Head of caudate nucleus (tissue), 42 donors: ENCODE measurements around the gene MCM9.

Experiments
- DNase-seq, 42 donors: peaks; one replicate each; pipeline versions ENCODE4 v3.0.0 to v3.0.0-alpha.2; 2020 to 2021; ENCODE audit warnings: mixed read lengths in 7 of 42
- intact Hi-C: fragments of 100-400 bp; cut with DNase I; formaldehyde crosslinking; loops from one replicate; pipeline ENCODE4 v1.15.0; 2022

Gene MCM9

DNA sequence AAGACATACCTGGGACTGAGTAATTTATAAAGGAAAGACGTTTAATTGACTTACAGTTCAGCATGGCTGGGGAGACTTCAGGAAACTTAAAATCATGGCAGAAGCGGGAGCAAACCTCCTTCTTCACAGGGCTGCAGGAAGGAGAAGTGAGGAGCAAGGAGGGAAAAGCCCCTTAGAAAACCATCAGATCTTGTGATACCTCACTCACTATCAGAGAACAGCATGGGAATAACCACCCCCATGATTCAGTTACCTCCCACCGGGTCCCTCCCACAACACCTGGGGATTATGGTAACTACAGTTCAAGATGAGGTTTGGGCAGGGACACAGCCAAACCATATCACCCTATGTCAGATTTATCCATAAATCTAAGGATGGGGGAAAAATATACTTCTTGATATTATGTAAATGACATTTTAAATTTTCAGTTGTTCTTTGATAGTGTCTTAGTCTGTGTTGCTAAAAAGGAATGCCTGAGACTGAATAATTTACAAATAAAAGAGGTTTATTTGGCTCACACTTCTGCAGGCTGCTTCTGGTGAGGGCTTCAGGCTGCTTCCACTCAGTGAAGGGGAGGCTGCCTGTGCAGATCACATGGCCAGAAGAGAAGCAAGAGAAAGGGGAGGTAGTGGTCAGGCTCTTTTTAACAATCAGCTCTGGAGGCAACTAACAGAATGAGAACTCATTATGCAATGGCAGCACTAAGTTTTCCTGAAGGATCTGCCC is 1.2 kb upstream of the MCM9 start:
- no peak for DNase-seq
- intact Hi-C loops, result loop anchor here (2.0 kb wide), 1 partner anchor 41 kb away; the partner anchor contains the start of gene ASF1A

DNA sequence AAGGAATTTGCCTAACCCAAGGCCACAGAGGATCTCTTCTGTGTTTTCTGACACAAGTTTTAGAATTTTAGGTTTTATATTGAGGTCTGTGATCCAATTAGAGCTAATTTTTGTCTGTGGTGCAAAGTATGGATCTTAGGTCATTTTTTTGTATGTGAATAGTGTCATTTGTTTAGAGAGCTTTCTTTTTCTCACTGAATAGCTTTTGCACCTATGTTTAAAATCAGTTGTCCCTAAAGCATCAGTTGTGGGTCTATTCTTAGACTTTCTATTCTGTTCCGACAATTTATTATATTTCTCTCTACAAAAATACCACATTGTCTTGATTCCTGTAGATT is 341 bp upstream of the MCM9 start:
- intact Hi-C loops, result loop anchor here (2.0 kb wide), 1 partner anchor 40 kb away; the partner anchor contains the start of gene ASF1A
- no peak for DNase-seq

DNA sequence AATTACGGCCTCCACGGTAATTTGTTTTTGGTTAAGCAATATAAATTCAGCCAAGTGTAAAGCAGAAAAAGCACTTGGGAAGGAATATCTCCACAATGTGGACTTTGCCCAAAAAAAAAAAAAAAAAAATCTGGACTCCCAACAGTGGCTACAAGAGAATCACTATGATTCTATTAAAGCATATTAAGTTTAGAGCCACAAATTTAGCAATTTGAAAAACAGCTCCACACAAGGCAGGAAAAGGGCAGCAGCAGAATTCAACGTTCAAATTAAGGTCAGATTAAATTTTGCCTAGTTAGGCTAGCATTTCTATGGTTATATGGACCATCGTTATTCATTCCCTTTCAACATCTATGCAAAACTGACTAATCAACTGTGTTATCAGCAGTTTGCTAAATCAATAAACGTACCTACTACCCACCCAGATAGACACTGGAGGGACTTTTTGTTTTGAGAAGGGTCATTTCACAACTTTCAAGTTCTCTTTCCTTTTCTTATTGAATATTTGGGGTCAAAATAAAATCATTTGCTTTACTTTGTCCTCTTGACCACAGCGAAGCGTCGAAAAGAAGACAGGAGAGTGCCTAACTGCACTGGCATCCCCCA is 1.0 kb downstream of the MCM9 start:
- no peak for DNase-seq
- intact Hi-C loops, result loop anchor here (2.0 kb wide), 1 partner anchor 39 kb away; the partner anchor contains the start of gene ASF1A

DNA sequence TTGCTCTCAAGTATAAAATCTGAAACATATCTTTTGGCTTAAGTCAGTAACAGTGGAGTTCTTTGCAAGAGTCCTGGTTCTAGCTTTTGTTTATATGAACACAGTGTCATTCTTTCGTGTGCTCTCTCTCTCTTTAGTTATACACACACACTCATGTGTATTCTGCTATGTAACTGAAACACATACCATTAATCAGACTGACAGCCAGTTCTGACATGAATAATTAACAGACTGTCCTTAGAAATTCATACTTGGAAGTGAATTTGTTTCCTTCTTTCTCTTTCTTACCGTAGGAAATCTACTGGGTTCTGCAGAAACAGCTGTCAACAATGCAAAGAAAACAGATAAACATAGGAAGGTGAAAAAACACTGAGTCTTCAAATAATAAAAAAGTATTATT is 2.5 kb downstream of the MCM9 start:
- intact Hi-C loops, result no loop called here

DNA sequence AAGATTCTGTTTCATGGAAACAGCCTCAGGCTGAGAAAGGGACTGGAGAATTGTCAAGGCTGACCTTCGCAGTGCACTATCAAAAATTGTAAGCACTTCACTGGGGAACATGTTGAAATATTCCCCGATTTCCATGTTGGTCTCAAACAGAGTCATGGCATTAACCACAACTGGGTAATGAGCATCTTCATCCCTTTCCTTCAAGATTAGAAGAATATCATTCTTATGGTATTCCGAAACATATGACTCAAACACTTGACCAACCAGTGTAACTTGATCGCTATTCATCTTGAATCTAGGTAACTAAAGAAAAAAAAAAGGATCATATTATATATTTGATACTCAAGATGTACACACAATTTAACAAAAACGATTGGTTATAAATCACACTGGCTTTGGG is 3.5 kb downstream of the MCM9 start:
- intact Hi-C loops, result no loop called here

More for the DNA sequence above, 2.5 kb downstream of the MCM9 start:
- no peak for DNase-seq

DNA sequence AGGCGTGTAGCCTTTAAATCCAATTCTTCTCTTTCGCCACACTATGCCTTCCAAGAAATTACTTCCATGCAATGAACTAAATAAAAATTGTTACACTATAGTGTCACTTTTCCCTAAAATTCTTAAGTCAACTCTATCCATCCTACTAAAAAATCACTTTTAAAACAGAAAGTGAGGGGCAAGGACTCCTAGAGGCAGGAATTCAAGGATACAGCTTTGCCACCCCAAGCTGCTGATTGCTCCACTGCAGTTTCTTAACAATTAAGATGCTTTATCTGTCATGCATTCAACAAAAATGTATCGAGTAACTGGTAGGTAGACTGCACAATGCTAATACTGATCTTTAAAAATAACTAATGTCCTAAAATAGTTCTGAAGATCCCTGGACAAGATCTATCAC is 4.3 kb downstream of the MCM9 start:
- DNase-seq, result no peak
- intact Hi-C loops, result no loop called here

More for the DNA sequence above, 3.5 kb downstream of the MCM9 start:
- no peak for DNase-seq

DNA sequence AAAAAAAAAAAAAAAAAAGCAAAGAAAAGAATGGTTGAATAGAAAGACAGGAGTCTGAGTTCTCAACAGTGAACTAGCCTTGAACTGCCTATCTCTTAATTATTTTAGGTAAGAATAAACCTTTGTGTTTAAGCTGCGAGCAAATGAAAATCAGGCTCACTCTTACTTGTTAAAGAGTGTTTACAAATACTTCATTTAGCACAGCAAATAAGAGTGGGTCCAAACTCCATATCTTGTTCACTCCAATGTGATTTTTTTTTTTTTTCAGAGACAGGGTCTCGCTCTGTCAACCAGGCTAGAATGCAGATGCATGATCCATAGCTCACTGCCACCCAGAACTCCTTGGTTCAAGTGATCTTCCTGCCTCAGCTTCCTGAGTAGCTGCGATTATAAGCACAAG is 11.9 kb downstream of the MCM9 start:
- no peak for DNase-seq
- intact Hi-C loops, result no loop called here

DNA sequence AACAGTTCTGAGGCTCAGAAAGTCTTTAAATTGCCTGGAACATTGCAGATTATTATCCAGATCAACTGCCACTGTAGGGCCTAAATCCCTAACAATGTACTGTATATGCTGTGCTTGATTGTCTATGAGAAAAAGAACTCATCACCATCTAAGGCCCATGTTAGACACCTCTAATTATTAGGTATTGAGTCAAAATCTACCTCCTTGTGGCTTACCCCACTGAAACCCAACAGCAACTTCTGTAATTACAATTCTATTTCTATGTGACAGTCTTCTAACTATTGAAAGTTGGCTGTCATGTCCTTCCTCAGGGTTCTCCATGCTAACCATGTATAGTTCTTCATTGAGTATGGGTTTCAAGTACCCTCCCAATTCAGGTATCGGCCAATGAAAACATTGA is 13.9 kb downstream of the MCM9 start:
- intact Hi-C loops, result no loop called here
- no peak for DNase-seq

DNA sequence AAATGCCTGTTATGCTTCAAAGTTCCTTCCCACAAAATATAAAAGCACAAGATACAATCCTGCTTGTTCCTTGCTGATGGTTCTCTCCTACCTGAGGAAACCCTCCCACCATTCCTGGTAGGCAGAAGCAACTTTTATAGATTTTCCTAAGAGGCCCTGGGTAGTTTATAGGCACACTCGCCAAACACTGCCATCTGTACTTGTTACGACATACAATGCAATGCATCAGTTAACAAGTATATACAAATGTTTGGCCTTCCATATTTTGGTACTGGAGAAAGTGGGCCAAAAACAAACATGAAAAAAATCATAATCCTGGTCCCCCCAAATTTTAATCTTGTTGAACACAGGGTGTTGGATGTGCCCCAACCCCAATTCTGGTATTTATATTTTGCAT is 16.6 kb downstream of the MCM9 start:
- intact Hi-C loops, result no loop called here
- DNase-seq, result no peak

DNA sequence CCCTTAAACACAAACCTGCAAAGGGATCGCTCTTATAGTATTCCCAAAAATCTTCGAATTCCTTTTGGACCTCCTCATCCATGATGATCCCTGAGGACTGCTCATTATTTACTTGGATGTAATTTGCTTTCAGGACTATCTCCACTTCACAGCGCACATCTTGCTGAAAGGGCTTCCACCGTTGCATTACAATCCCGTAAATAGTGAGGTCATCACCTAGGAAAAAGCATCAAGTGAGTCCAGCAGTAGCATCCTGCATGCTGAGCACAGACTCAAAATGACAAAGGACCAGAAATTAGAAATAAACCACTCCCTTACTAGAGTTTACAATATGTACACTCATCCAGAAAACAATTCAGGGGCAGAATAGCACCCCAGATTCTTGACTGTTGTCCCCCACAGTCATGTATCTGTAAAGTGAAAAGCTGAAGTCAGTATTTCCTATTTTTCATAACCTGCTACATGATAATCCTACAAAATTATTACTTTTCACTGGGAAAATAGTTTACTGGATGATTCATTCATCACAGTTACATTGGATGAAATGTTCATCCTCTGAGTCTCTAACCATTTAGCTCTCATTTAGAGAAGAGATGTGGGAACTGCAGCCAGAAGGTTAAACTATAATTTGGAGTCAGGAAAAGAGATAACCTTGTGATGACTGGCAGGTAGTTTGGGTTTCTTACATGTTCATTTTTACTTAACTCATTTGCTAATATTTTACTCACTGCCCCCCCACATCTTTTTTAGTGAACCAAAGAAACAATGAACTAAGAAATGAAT is 17.2 kb downstream of the MCM9 start:
- no peak for DNase-seq
- intact Hi-C loops, result no loop called here

DNA sequence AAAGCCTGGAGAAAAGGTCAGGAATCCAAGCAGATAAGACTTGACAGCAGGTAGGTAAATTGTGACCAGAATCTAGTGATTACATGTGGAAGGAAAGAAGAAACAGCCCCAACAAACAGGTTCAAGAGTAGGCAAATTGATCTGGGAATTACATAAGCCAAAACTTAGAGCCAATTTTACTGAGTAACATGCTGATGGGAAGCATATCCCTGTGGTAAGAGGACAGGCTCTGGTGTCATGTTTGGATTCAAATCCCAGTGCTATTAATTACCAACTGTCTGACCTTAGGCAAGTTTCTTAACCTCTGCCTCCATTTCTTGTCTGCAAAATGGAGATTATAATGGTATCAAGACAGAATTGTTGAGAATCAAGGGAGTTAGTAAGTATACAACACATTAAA is 20.4 kb downstream of the MCM9 start:
- intact Hi-C loops, result no loop called here
- DNase-seq, result no peak

DNA sequence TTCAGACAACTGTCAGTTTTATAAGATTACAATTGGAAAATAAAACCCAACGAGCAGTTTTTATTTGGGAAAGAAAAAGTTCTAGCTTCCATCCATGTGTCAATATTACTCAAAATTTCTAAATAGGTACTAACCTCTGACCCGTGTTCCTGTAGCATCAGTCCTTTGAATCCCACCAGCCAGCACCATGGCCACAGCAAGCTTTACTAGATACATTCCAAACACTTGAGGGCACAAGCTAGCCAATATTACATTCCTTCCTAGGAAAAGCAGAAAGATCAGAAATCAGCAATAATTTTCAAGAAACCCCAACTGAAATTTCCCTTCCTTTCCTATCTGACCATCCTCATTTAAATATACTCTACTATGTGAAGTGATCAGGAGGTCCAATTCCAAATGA is 21.8 kb downstream of the MCM9 start:
- intact Hi-C loops, result no loop called here
- DNase-seq, result no peak

DNA sequence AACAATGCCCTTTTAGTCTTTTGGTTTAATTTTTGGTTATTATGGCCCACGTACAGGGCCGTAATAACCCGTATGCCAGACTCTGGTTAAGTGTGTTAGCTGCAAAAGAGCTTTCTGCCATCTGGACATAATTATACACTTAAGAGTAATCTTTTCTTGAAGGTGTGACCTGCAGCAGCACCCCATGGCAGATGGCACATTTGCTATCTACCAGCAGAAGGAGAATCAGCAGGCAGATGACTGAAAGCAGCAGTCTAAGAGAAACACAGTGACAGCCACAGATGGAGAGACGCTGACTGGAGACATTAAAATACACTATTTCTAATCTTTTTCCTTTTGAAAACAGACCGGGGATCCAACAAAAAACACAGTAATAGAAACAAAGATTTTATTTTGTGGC is 22.3 kb downstream of the MCM9 start:
- intact Hi-C loops, result no loop called here
- no peak for DNase-seq

DNA sequence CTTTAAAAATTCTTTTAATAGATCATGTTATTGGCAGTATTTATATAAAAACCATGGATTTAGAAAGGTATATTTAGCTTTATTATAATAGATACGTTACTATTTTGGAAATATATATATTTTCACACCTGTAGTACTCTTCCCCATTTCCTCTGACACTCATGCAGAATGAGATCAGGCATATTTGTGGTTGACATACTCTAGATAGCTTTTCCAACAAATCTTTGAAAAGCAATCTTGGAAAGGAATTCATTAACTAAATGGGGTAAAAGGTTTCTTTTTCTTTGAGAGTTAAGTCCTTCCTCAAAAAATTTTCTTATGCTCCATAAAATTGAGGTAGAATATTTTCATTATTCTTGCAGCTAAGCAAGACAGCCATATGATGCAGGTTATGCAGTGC is 26.5 kb downstream of the MCM9 start:
- DNase-seq, result no peak
- intact Hi-C loops, result no loop called here

DNA sequence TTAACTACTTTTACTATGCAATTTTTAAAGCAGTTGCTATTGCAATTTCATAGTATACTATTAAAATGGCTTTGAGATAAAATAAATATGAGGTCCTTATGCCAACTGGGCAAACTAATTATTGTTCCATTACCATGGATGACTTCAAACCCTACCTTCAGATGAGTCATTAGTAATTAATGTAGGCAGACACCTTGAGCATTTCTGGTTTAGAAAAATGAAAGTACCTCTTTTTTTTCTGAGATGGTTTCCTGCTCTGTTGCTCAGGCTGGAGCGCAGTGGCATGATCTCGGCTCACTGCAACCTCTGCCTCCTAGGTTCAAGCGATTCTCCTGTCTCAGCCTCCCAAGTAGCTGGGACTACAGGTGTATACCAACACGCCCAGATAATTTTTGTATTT is 29.1 kb downstream of the MCM9 start:
- intact Hi-C loops, result no loop called here

DNA sequence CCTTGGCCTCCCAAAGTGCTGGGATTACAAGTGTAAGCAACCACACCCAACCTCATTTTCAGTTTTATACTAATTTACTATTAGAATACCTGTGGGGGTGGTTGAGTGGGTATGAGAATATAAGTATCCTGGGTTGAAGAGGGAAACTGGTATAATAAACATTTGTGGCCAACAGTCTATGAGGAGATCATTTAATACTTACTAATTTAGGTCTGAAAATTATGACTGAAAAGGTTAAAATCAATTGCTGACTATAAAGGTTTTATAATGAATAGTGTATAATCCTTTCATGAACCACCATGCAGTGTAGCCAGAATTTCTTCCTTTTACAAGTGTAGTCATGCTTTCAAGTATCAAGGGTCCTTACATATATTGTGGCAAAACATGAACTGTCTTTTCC is 29.9 kb downstream of the MCM9 start:
- DNase-seq, result no peak
- intact Hi-C loops, result no loop called here

More for the DNA sequence above, 29.1 kb downstream of the MCM9 start:
- DNase-seq, result no peak

DNA sequence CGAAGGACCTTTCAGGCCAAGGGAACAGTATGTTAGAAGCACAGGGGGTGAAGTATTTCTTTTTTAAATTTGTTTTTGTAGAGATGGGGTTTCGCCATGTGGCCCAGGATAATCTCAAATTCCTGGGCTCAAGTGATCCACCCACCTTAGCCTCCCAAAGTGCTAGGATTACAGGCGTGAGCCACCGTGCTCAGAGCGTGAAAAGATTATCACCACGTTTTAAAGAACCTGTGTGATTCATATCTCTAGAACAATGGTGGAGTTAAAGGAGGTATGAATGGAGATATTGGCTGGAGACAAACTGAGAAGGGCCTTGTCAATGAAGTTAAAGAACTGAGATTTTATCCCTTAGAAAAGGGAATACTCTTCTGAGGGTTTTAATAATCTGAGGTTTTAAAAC is 31.3 kb downstream of the MCM9 start:
- no peak for DNase-seq
- intact Hi-C loops, result no loop called here

DNA sequence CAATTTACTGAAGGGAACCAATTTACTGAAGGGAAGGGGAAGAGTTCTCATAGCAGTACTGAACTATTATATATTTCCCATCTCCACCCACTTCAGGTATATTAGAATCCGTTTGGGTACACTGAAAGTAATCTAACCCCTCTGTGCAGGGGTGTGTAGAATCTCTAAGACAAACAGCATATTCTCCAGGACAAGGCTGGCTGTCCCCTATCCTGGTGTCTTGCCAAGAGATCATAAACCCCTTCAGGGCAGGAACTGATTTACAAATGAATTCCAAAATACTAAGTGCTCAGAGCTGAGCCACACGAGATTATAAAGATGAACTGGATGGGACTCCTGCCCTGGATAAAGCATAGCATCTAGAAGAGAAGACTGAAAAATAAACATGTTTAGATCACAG is 31.8 kb downstream of the MCM9 start:
- intact Hi-C loops, result no loop called here
- DNase-seq, result no peak

DNA sequence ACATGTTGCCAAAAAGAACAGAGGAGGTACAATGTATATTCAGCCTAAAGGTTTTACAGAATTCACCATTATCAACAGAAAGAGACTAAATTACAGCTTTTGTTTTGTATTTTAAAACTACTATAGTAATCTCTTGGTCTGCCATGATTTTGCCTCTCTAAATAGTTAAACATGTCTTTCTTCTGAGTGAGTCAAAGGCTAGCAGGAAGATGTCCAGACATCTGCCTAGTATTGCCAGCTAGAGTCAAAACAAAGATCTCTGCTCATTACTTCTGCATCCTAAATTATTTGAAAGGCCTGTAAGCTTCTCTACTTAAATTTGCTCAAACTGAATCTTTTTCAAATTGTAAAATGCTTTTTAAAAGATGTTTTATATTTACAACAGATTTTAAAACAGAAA is 32.2 kb downstream of the MCM9 start:
- no peak for DNase-seq
- intact Hi-C loops, result no loop called here

DNA sequence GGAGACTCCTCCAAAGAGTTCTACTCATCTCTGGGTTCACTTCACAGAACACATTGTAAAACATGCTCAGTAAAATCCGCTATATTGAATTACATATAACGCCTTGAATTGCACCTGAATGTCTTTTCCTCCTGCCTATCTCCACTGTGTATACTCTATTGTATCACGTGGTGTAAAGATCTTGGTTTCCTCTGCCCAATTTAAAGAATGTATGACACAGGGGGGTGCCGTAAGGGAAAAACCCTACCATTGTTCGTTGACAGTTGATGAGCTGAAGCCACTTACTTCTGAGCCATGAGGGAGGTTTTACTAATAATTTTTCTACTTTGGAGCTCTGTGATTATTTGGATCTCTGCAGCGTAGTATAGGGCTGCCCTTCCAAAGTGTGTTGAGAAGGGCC is 35.0 kb downstream of the MCM9 start:
- intact Hi-C loops, result no loop called here
- DNase-seq, result no peak

DNA sequence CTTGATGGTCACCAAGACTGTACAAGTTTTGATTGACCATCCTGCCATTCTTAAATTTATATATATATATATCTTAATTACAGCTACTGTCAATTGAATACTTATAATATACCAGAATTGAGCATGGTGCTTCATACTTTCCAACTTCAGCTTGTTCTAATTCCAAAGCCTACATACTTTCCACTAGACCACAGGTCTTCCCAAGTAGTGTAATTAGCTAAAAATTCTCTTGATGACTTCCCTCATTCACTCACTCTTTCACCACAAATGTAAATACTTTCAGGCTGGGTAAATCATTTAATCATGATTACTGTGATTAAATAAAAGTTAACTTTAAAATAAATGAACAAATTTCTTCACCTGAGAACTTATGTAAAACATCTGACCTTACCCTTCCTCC is 37.6 kb downstream of the MCM9 start:
- intact Hi-C loops, result no loop called here
- DNase-seq, result no peak
